HepG2 (cell line): Measurements from ENCODE around the gene SEPTIN5. TPM values are rescaled to one million over a fixed set of nuclear protein-coding genes. Genes with fewer than 3 reads are reported as not detected.

Experiments
- ATAC-seq: fragments of 200-7000 bp; cut with Tn5 transposase; 3 replicates; pipeline ENCODE4 v1.9.1; 2020; ENCODE audit warnings: mild to moderate bottlenecking, moderate library complexity
- BruUV-seq: library from RNA; stranded (reverse); fragments of 400-500 nt; replicated peaks from 2 replicates; lab custom pipeline; 2021; lab: Mats Ljungman, UMichigan
- CTCF ChIA-PET: fragments of 300-600 bp; formaldehyde crosslinking; extraction: SDS; loops from one replicate; lab custom pipeline; 2021; ENCODE audit warnings: low total read pairs, inconsistent platforms, low intra/inter-chr PET ratio; lab: Yijun Ruan, JAX
- POLR2A ChIA-PET: fragments of 350-600 bp; sonication (Branson Sonifier 250); formaldehyde crosslinking; loops from one replicate; lab custom pipeline; 2020; ENCODE audit warnings: antibody characterized with exemption, inconsistent platforms; lab: Yijun Ruan, JAX
- DNase-seq: peaks from one replicate; pipeline ENCODE4 v3.0.0-alpha.2; 2015; ENCODE audit warnings: low spot score
- FAIRE-seq: peaks from 3 replicates; lab custom pipeline; 2011; peaks lifted over from hg19 to GRCh38; lab: Jason Lieb, UNC
- H2AFZ ChIP-seq: one replicate; pipeline ENCODE4 v1.6.1; 2011; ENCODE audit warnings: low read length, inconsistent platforms
- H3K27ac ChIP-seq: fragments of 300-600 bp; 3 replicates; pipeline ENCODE4 v1.8.0; 2011; ENCODE audit warnings: mixed run types, mild to moderate bottlenecking, mixed read lengths, low read length, inconsistent platforms; ENCODE audit not compliant: insufficient read depth; ENCODE audit errors: extremely low read length
- H3K27me3 ChIP-seq, 2 experiments: fragments of 200-600 bp in 1 of 2; 2 replicates in 1 of 2; 3 replicates in 1 of 2; pipeline versions ENCODE4 v1.6.0 to v1.8.0; 2011; ENCODE audit warnings: low read length in 2 of 2, mild to moderate bottlenecking in 2 of 2, moderate library complexity in 2 of 2, inconsistent platforms in 1 of 2; ENCODE audit not compliant: insufficient read depth in 2 of 2, control insufficient read depth in 1 of 2
- H3K36me3 ChIP-seq, 2 experiments: fragments of 200-600 bp in 1 of 2; replicated peaks in 1 of 2; 2 replicates in 1 of 2; 3 replicates in 1 of 2; pipeline versions ENCODE4 v1.5.1 to v1.8.0; 2011; ENCODE audit warnings: low read length in 2 of 2, inconsistent platforms in 1 of 2; ENCODE audit not compliant: insufficient read depth in 2 of 2, control insufficient read depth in 1 of 2
- H3K4me1 ChIP-seq: 2 replicates; pipeline ENCODE4 v1.5.1; 2012; ENCODE audit warnings: low read length, inconsistent platforms; ENCODE audit not compliant: insufficient read depth
- H3K4me2 ChIP-seq: 2 replicates; pipeline ENCODE4 v1.6.0; 2011; ENCODE audit warnings: low read depth, low read length, inconsistent platforms
- H3K4me3 ChIP-seq, 3 experiments: fragments of 200-600 bp in 1 of 3; sonication (generic), shearing (Covaris generic) in 1 of 3; replicated peaks in 1 of 3; 2 replicates each; pipeline ENCODE4 v1.5.1; 2011 to 2016; ENCODE audit warnings: low read length in 3 of 3, inconsistent platforms in 2 of 3, low read depth in 2 of 3, mild to moderate bottlenecking in 2 of 3, control low read depth in 1 of 3, mixed read lengths in 1 of 3; ENCODE audit not compliant: insufficient read depth in 1 of 3
- H3K79me2 ChIP-seq: one replicate; pipeline ENCODE4 v1.6.1; 2011; ENCODE audit warnings: low read length, inconsistent platforms; ENCODE audit not compliant: insufficient read depth
- H3K9ac ChIP-seq: 2 replicates; pipeline ENCODE4 v1.6.0; 2011; ENCODE audit warnings: mild to moderate bottlenecking, low read depth, low read length, inconsistent platforms; ENCODE audit not compliant: insufficient read depth
- H3K9me3 ChIP-seq: 2 replicates; pipeline ENCODE4 v1.5.1; 2012; ENCODE audit warnings: mild to moderate bottlenecking, low read length
- H4K20me1 ChIP-seq: 2 replicates; pipeline ENCODE4 v1.6.0; 2011; ENCODE audit warnings: inconsistent platforms, mild to moderate bottlenecking, low read length, moderate library complexity; ENCODE audit not compliant: insufficient read depth
- HMGA1 ChIP-seq: sonication (generic); formaldehyde crosslinking; conservative IDR thresholded peaks from 2 replicates; pipeline ENCODE4 v1.4.0; 2020; ENCODE audit warnings: missing genetic modification reagents
- ZNF263 ChIP-seq: sonication (generic); formaldehyde crosslinking; IDR thresholded peaks from 2 replicates; pipeline ENCODE4 v1.4.0; 2020; ENCODE audit warnings: missing genetic modification reagents
- ZNF274 ChIP-seq: sonication (generic); formaldehyde crosslinking; IDR thresholded peaks from 2 replicates; pipeline ENCODE4 v1.5.1; 2020; ENCODE audit warnings: mild to moderate bottlenecking, missing genetic modification reagents
- WGBS: methylation state at CpG from one replicate; pipeline ENCODE4 v1.1.6; 2017; ENCODE audit warnings: low lambda C conversion rate; 5-methylcytosine and 5-hydroxymethylcytosine counted together
- in situ Hi-C: cut with HindIII; loops from 2 replicates; pipeline ENCODE4 v1.10.0; 2017; ENCODE audit warnings: low pct_unique_long_range_greater_than_20kb; ENCODE audit not compliant: extremely low pct_ligation_motif_present
- intact Hi-C: fragments of 100-400 bp; cut with micrococcal nuclease; formaldehyde crosslinking; loops from one replicate; pipeline ENCODE4 v1.10.0; 2022; ENCODE audit not compliant: unreplicated experiment
- polyA plus RNA-seq, 8 experiments: library from polyadenylated mRNA; depleted of rRNA in 3 of 8; stranded (reverse) in 7 of 8; unstranded in 1 of 8; fragments of >200 nt; fragmentation: Illumina TruSeq in 4 of 8; extraction: Trizol in 4 of 8; gene quantifications; 2 replicates each; pipeline versions ENCODE4 v1.2.1 to v1.2.3, GENCODE V29; 2011 to 2016; ENCODE audit warnings: low read depth in 4 of 8, missing spikeins in 1 of 8, mixed read lengths in 1 of 8; ENCODE audit not compliant: insufficient read depth in 1 of 8
- total RNA-seq, 5 experiments: library from RNA; depleted of rRNA; stranded (reverse); fragments of >200 nt; fragmentation: Illumina TruSeq; extraction: Trizol; gene quantifications; 2 replicates each; pipeline ENCODE4 v1.2.3, GENCODE V29; 2016; ENCODE audit warnings: low read depth in 1 of 5
- TF ChIP-seq, protein P1 (sequence below): IDR thresholded peaks from 2 replicates; pipeline ENCODE4 v1.6.1; 2016; ENCODE audit warnings: low read depth
- TF ChIP-seq, protein P2 (sequence below): sonication (generic); formaldehyde crosslinking; IDR thresholded peaks from 2 replicates; pipeline ENCODE4 v1.4.0; 2020; ENCODE audit warnings: missing genetic modification reagents

The SEPTIN5 gene
- total and polyA plus RNA-seq, 2 of the 13 experiments (the other 11 are each of a cell fraction or from before 2014, with no cell fraction given), result 0.33 TPM; not detected in 1

DNA sequence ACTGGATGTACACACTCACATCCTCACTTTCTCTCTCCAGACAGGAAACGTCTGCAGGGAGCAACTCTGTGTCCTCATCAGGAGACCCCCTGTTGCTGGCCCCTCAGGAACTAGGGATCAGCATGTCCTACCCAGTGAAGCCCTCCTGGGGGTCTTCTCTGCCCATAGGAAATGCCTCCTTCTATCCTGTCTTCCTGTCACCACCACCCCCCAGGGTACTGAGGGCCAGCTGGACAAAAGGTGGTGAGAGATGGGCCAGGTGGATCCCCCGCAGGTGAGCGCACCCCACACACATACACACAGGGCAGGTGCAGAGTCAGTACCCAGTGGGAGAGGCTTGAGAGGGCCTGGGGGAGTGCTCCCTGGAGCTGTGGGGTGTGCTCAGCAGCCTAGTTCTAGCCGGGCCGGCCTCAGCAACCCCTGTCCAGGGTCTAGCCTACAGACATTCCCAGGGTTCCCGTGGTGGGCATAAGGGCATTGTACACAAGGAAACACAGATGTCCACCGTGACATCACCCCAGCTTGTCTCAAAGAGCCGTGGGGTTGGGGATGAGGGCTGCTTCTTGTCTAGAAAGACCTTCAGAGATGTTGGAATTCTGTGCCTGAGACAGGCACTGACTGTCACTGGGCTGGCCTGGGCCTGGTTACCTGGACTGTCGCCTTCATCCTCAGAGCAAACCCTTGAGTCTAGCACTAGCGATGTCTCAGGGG is 18.3 kb downstream of the SEPTIN5 start:
- ATAC-seq (no peak), DNase-seq (no peak), FAIRE-seq (no peak)
- Histone ChIP-seq H3K9me3 (no peaks in the 10 kb centered on the region), H3K79me2 (no peaks in the 10 kb centered on the region), H3K4me2 (no peak overlapping the region), H3K4me1 (peaks cover 33% of the 10 kb centered on the region), H3K27me3 (peaks cover 10 to 73% of the 10 kb centered on the region in 2 experiments), H3K4me3 (no peak overlapping the region), H4K20me1 (peaks cover 3% of the 10 kb centered on the region; the same call in 1 of the 2 replicates), H3K36me3 (no peaks in the 10 kb centered on the region), H2AFZ (no peak overlapping the region), H3K27ac (no peak overlapping the region), H3K9ac (no peak overlapping the region)
- ChIA-PET POLR2A (no interaction called here), CTCF (no interaction called here)
- no TSS peak for BruUV-seq
- no peak for TF ChIP-seq ZNF274 (CRISPR knock-in tag)
- TF ChIP-seq, protein P1, sequence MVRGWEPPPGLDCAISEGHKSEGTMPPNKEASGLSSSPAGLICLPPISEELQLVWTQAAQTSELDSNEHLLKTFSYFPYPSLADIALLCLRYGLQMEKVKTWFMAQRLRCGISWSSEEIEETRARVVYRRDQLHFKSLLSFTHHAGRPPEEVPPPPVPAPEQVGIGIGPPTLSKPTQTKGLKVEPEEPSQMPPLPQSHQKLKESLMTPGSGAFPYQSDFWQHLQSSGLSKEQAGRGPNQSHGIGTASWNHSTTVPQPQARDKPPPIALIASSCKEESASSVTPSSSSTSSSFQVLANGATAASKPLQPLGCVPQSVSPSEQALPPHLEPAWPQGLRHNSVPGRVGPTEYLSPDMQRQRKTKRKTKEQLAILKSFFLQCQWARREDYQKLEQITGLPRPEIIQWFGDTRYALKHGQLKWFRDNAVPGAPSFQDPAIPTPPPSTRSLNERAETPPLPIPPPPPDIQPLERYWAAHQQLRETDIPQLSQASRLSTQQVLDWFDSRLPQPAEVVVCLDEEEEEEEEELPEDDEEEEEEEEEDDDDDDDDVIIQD, result no peak
- peak; percentile 90 for TF ChIP-seq ZNF263 (CRISPR knock-in tag)
- intact Hi-C loops (loop anchor here (5.0 kb wide), 1 partner anchor 50 kb away; no protein-coding TSS in a partner anchor), in situ Hi-C loops (loop anchor here (5.0 kb wide), 1 partner anchor 170 kb away; no protein-coding TSS in a partner anchor)
- WGBS, result 56% methylated on average over 5 of the region's 10 CpGs

DNA sequence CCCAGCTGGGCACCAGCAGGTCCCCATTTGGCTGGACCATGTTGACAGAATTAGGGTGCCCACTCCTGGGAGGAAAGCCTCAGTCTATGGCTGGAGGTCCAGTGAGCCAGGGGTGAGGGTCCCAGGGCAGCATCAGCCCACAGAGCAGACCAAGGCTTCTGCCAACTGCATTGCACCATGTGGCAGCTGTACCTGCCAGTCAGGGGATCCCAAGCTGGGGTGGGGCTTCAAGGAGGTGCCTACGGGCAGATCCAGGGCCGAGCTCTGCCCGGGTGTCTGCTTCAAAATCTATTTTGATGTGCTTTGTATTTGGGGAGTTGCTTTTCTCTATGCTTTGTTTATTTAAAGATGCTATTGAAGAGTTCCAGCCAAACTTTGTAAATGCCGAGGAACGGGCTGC is 19.5 kb downstream of the SEPTIN5 start:
- H3K27me3 ChIP-seq, result peaks cover 4 to 71% of the 10 kb centered on the region in 2 experiments
- in situ Hi-C loops, result loop anchor here (5.0 kb wide), 1 partner anchor 169 kb away; no protein-coding TSS in a partner anchor
- no peak for FAIRE-seq
- no peaks in the 10 kb centered on the region for H3K79me2 ChIP-seq
- ATAC-seq, result no peak
- WGBS, result 8% methylated on average over 3 of the region's 5 CpGs
- DNase-seq, result no peak
- TF ChIP-seq HMGA1 (CRISPR knock-in tag), result no peak
- TF ChIP-seq, protein P2, sequence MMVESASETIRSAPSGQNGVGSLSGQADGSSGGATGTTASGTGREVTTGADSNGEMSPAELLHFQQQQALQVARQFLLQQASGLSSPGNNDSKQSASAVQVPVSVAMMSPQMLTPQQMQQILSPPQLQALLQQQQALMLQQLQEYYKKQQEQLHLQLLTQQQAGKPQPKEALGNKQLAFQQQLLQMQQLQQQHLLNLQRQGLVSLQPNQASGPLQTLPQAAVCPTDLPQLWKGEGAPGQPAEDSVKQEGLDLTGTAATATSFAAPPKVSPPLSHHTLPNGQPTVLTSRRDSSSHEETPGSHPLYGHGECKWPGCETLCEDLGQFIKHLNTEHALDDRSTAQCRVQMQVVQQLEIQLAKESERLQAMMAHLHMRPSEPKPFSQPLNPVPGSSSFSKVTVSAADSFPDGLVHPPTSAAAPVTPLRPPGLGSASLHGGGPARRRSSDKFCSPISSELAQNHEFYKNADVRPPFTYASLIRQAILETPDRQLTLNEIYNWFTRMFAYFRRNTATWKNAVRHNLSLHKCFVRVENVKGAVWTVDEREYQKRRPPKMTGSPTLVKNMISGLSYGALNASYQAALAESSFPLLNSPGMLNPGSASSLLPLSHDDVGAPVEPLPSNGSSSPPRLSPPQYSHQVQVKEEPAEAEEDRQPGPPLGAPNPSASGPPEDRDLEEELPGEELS (CRISPR knock-in tag), result no peak
- intact Hi-C loops, result loop anchor here (5.0 kb wide), 1 partner anchor 49 kb away; no protein-coding TSS in a partner anchor
- no peaks in the 10 kb centered on the region for H3K9me3 ChIP-seq
- H3K36me3 ChIP-seq, result no peaks in the 10 kb centered on the region
- ChIA-PET POLR2A (no interaction called here), CTCF (no interaction called here)
- no peak overlapping the region for H3K9ac ChIP-seq
- H4K20me1 ChIP-seq, result peaks cover 3% of the 10 kb centered on the region; the same call in 1 of the 2 replicates
- H2AFZ ChIP-seq, result no peak overlapping the region
- no peak overlapping the region for H3K4me2 ChIP-seq
- peaks cover 39% of the 10 kb centered on the region for H3K4me1 ChIP-seq
- H3K27ac ChIP-seq, result no peak overlapping the region
- no TSS peak for BruUV-seq
- H3K4me3 ChIP-seq, result no peak overlapping the region
